K562 (cell line): Measurements from ENCODE around the gene PHKB. TPM values are rescaled to one million over a fixed set of nuclear protein-coding genes. Genes with fewer than 3 reads are reported as not detected.
A peak's percentile ranks its signal among the peaks of the same experiment; 100 is the strongest.

Source experiments
- ATAC-seq: fragments of 200-7000 bp; cut with Tn5 transposase; 3 replicates; pipeline ENCODE4 v1.9.1; 2020; ENCODE audit warnings: moderate library complexity
- BruUV-seq: library from RNA; stranded (reverse); fragments of 400-500 nt; replicated peaks from 2 replicates; lab custom pipeline; 2021; lab: Mats Ljungman, UMichigan
- CTCF ChIA-PET: fragments of 300-600 bp; formaldehyde crosslinking; extraction: SDS; loops from one replicate; lab custom pipeline; 2021; ENCODE audit warnings: low intra/inter-chr PET ratio; lab: Yijun Ruan, JAX
- POLR2A ChIA-PET: fragments of 300-600, 350-650 bp; sonication (Branson Sonifier 250); formaldehyde crosslinking; extraction: SDS; loops from one replicate; lab custom pipeline; 2021; ENCODE audit warnings: antibody characterized with exemption, inconsistent platforms; lab: Yijun Ruan, JAX
- DNase-seq, 4 experiments: peaks; one replicate each; pipeline versions ENCODE4 v3.0.0 to v3.0.0-alpha.2; 2011 to 2018; ENCODE audit warnings: low spot score in 3 of 4, mixed read lengths in 3 of 4; ENCODE audit errors: extremely low read depth in 1 of 4
- FAIRE-seq: peaks from 2 replicates; lab custom pipeline; 2011; peaks lifted over from hg19 to GRCh38; lab: Jason Lieb, UNC
- H2AFZ ChIP-seq: 2 replicates; pipeline ENCODE4 v1.6.0; 2011; ENCODE audit warnings: low read depth, low read length, control low read depth, inconsistent platforms
- H3K27ac ChIP-seq: fragments of 200-600 bp; 3 replicates; pipeline ENCODE4 v1.8.0; 2011; ENCODE audit warnings: low read depth, mild to moderate bottlenecking, control low read depth, inconsistent platforms, low read length, moderate library complexity, mixed read lengths; ENCODE audit errors: extremely low read depth
- H3K27me3 ChIP-seq, 2 experiments: fragments of 300-600 bp in 1 of 2; 2 replicates in 1 of 2; 3 replicates in 1 of 2; pipeline versions ENCODE4 v1.6.0 to v1.8.0; 2011; ENCODE audit warnings: inconsistent platforms in 2 of 2, low read length in 2 of 2, mild to moderate bottlenecking in 1 of 2, mixed read lengths in 1 of 2, moderate library complexity in 1 of 2; ENCODE audit not compliant: control insufficient read depth in 2 of 2, insufficient read depth in 2 of 2
- H3K36me3 ChIP-seq: fragments of 300-600 bp; 3 replicates; pipeline ENCODE4 v1.8.0; 2011; ENCODE audit warnings: mild to moderate bottlenecking, low read length, inconsistent platforms; ENCODE audit not compliant: control insufficient read depth, insufficient read depth
- H3K4me1 ChIP-seq, 2 experiments: fragments of 200-600 bp in 1 of 2; replicated peaks in 1 of 2; 2 replicates in 1 of 2; 3 replicates in 1 of 2; pipeline versions ENCODE4 v1.5.1 to v1.8.0; 2011; ENCODE audit warnings: inconsistent platforms in 2 of 2, low read length in 2 of 2, mild to moderate bottlenecking in 1 of 2, mixed read lengths in 1 of 2, moderate library complexity in 1 of 2; ENCODE audit not compliant: control insufficient read depth in 2 of 2, insufficient read depth in 2 of 2
- H3K4me2 ChIP-seq: 2 replicates; pipeline ENCODE4 v1.6.1; 2011; ENCODE audit warnings: low read length, control low read depth, inconsistent platforms, mixed read lengths; ENCODE audit not compliant: insufficient read depth
- H3K4me3 ChIP-seq: fragments of 200-600 bp; sonication (generic), shearing (Covaris generic); 2 replicates; pipeline ENCODE4 v1.5.1; 2016; ENCODE audit warnings: control low read depth, inconsistent platforms
- H3K79me2 ChIP-seq: fragments of 200-600 bp; 3 replicates; pipeline ENCODE4 v1.8.0; 2011; ENCODE audit warnings: low read length, inconsistent platforms; ENCODE audit not compliant: control insufficient read depth, insufficient read depth
- H3K9ac ChIP-seq, 2 experiments: 2 replicates each; pipeline versions ENCODE4 v1.6.0 to v1.6.1; 2011; ENCODE audit warnings: low read depth in 2 of 2, low read length in 2 of 2, control low read depth in 1 of 2, inconsistent platforms in 1 of 2, mild to moderate bottlenecking in 1 of 2, mixed read lengths in 1 of 2; ENCODE audit not compliant: insufficient read depth in 1 of 2
- H3K9me1 ChIP-seq: one replicate; pipeline ENCODE4 v1.6.0; 2011; ENCODE audit warnings: inconsistent platforms, mild to moderate bottlenecking, low read length, moderate library complexity; ENCODE audit not compliant: control insufficient read depth, insufficient read depth
- H3K9me3 ChIP-seq: replicated peaks from 2 replicates; pipeline ENCODE4 v1.5.1; 2011; ENCODE audit warnings: low read depth, low read length, inconsistent platforms; ENCODE audit not compliant: control insufficient read depth, insufficient read depth
- H4K20me1 ChIP-seq: replicated peaks from 2 replicates; pipeline ENCODE4 v1.6.1; 2011; ENCODE audit warnings: low read length, inconsistent platforms, mixed read lengths; ENCODE audit not compliant: control insufficient read depth, insufficient read depth
- ATF7 ChIP-seq: fragments of 450-650 bp; IDR thresholded peaks from 2 replicates; pipeline ENCODE4 v1.7.1; 2014; ENCODE audit warnings: mild to moderate bottlenecking, moderate library complexity
- MAZ ChIP-seq, 2 experiments: fragments of 450-650 bp in 1 of 2; sonication (generic) in 1 of 2; formaldehyde crosslinking; IDR thresholded peaks in 1 of 2; conservative IDR thresholded peaks in 1 of 2; 2 replicates each; pipeline versions ENCODE4 v1.4.0 to v1.5.0; 2020; ENCODE audit warnings: mild to moderate bottlenecking in 1 of 2, missing genetic modification reagents in 1 of 2
- PML ChIP-seq: IDR thresholded peaks from 2 replicates; pipeline ENCODE4 v1.6.1; 2012; ENCODE audit warnings: low read length, inconsistent platforms
- RHOXF2B ChIP-seq: fragments of 250-450 bp; sonication (Bioruptor Pico); conservative IDR thresholded peaks from 2 replicates; pipeline ENCODE4 v1.5.1; 2021
- SMARCE1 ChIP-seq: fragments of 450-650 bp; IDR thresholded peaks from 2 replicates; pipeline ENCODE4 v1.7.1; 2016; ENCODE audit warnings: mild to moderate bottlenecking
- ZNF224 ChIP-seq: sonication (generic); formaldehyde crosslinking; IDR thresholded peaks from 2 replicates; pipeline ENCODE4 v1.8.0; 2022; ENCODE audit warnings: mild to moderate bottlenecking, missing genetic modification reagents
- WGBS: fragments of 100-300 bp; shearing (Covaris generic); methylation state at CpG from one replicate; pipeline ENCODE4 v1.1.6; 2016; ENCODE audit warnings: low coverage, mixed read lengths; ENCODE audit not compliant: insufficient coverage; ENCODE audit errors: missing lambda C conversion rate; 5-methylcytosine and 5-hydroxymethylcytosine counted together
- in situ Hi-C: fragments of 300-500 bp; cut with MboI; formaldehyde crosslinking; loops from 4 replicates; pipeline ENCODE4 v1.15.0; 2018; ENCODE audit warnings: inconsistent platforms, mixed read lengths
- intact Hi-C: fragments of 100-400 bp; cut with micrococcal nuclease; formaldehyde crosslinking; loops from 2 replicates; pipeline ENCODE4 v1.14.2; 2022
- polyA plus RNA-seq, 8 experiments: library from polyadenylated mRNA; depleted of rRNA in 4 of 8; stranded (reverse) in 5 of 8; unstranded in 3 of 8; fragments of >200 nt; fragmentation: Nextera tagmentation in 2 of 8; fragmentation: Illumina TruSeq in 1 of 8; extraction: Ambion mirVana in 2 of 8; extraction: Trizol in 1 of 8; gene quantifications; 2 replicates each; pipeline versions ENCODE4 v1.2.1 to v1.2.3, GENCODE V29; 2011 to 2014; ENCODE audit warnings: inconsistent platforms in 1 of 8, missing spikeins in 1 of 8
- total RNA-seq, 7 experiments: library from RNA; depleted of rRNA in 6 of 7; stranded (reverse); fragments of >200 nt in 6 of 7; fragmentation: Illumina TruSeq in 2 of 7; extraction: Trizol in 2 of 7; gene quantifications; 2 replicates each; pipeline versions ENCODE4 v1.2.1 to v1.2.3, GENCODE V29; 2011 to 2021; ENCODE audit warnings: low replicate concordance in 1 of 7

Gene PHKB
- total and polyA plus RNA-seq, 9 of the 15 experiments (the other 6 are each of a cell fraction or from before 2014, with no cell fraction given): 24.7 to 92.3 (median 67.0) TPM

GRCh38 chr16:47725188-47725695 is 264.1 kb downstream of the PHKB start:
- no peaks in the 10 kb centered on the region for H3K9me1 ChIP-seq
- in situ Hi-C loops (no loop called here), intact Hi-C loops (loop anchor here (10.0 kb wide), 1 partner anchor 60 kb away; no protein-coding TSS in a partner anchor)
- FAIRE-seq (no peak), ATAC-seq (peak; percentile 61; the same call in 2 of the 3 replicates), DNase-seq (no peak)
- no peaks in the 10 kb centered on the region; the same call in 1 of the 2 replicates for H4K20me1 ChIP-seq
- ChIA-PET POLR2A (interaction anchor here (0.7 to 0.8 kb wide), 2 partner anchors 10 to 215 kb away, joined by 3 to 5 read pairs; no protein-coding TSS in a partner anchor), CTCF (no interaction called here)
- H3K9ac ChIP-seq: no peak overlapping the region
- no peak for TF ChIP-seq SMARCE1
- no peak for TF ChIP-seq PML
- TF ChIP-seq MAZ (CRISPR knock-in tag; conservative IDR thresholded peaks at IDR 0.05 in 1 of 2, IDR thresholded peaks at IDR 0.05 in 1 of 2): no peak
- no peak for TF ChIP-seq RHOXF2B (CRISPR knock-in tag)
- TF ChIP-seq ZNF224 (CRISPR knock-in tag): no peak
- no peak for TF ChIP-seq ATF7
- 6% methylated on average over 9 of the region's 9 CpGs for WGBS
- no peaks in the 10 kb centered on the region for H3K36me3 ChIP-seq
- no peaks in the 10 kb centered on the region for H3K4me1 ChIP-seq
- peaks cover 25 to 35% of the 10 kb centered on the region in 2 experiments; a peak in 3 of 5 replicates for H3K27me3 ChIP-seq
- no TSS peak for BruUV-seq
- no peak overlapping the region for H3K4me3 ChIP-seq
- H3K4me2 ChIP-seq: no peak overlapping the region
- H3K9me3 ChIP-seq: no peaks in the 10 kb centered on the region
- H3K27ac ChIP-seq: no peak overlapping the region
- H3K79me2 ChIP-seq: no peaks in the 10 kb centered on the region
- no peak overlapping the region for H2AFZ ChIP-seq
